Activated CD4-positive, alpha-beta memory T cell treated with anti-CD3 and anti-CD28 coated beads for 36 hours (primary cell): ENCODE results near the gene RECQL5. TPM values are rescaled to one million over a fixed set of nuclear protein-coding genes. Genes with fewer than 3 reads are reported as not detected.
"Not testable (repeated sequence)": the region's sequence is repeated elsewhere in the genome, so short reads cannot be mapped to it uniquely, and the experiment has no call there.

Experiments
- CTCF ChIA-PET: fragments of 350-600 bp; sonication (Branson Sonifier 250); formaldehyde crosslinking; loops from one replicate; lab custom pipeline; 2021; ENCODE audit warnings: antibody characterized with exemption, inconsistent platforms; lab: Charles Lee
- POLR2A ChIA-PET: fragments of 350-600 bp; sonication (Branson Sonifier 250); formaldehyde crosslinking; loops from one replicate; lab custom pipeline; 2021; ENCODE audit warnings: antibody characterized with exemption; lab: Charles Lee
- DNase-seq: peaks from one replicate; pipeline ENCODE4 v3.0.0-alpha.2; 2020
- H3K27ac Mint-ChIP-seq: one replicate; pipeline ENCODE4 v1.8.0; 2021; ENCODE audit warnings: mixed read lengths
- H3K27me3 Mint-ChIP-seq: one replicate; pipeline ENCODE4 v1.8.0; 2021; ENCODE audit warnings: mixed read lengths
- H3K36me3 Mint-ChIP-seq: one replicate; pipeline ENCODE4 v1.8.0; 2021; ENCODE audit warnings: mixed read lengths
- H3K4me1 Mint-ChIP-seq: one replicate; pipeline ENCODE4 v1.8.0; 2021; ENCODE audit warnings: low read depth, mixed read lengths
- H3K4me3 Mint-ChIP-seq: one replicate; pipeline ENCODE4 v1.8.0; 2021; ENCODE audit warnings: mild to moderate bottlenecking, mixed read lengths
- H3K9me3 Mint-ChIP-seq: one replicate; pipeline ENCODE4 v1.8.0; 2021; ENCODE audit warnings: mixed read lengths
- intact Hi-C: fragments of 100-400 bp; cut with micrococcal nuclease; formaldehyde crosslinking; loops from one replicate; pipeline ENCODE4 v1.15.1; 2023
- total RNA-seq, 2 experiments: library from RNA; stranded (reverse); gene quantifications; one replicate each; pipeline ENCODE4 v1.2.3, GENCODE V29; 2021

Gene RECQL5
- total RNA-seq, 2 experiments from 2014 or later, result 27.7 to 31.3 TPM

GRCh38 chr17:75638039-75638438 is 28.9 kb downstream of the RECQL5 start:
- H3K4me3 Mint-ChIP-seq, H3K4me1 Mint-ChIP-seq, intact Hi-C loops, H3K27me3 Mint-ChIP-seq, DNase-seq, H3K36me3 Mint-ChIP-seq, H3K9me3 Mint-ChIP-seq, H3K27ac Mint-ChIP-seq, POLR2A ChIA-PET: not testable (repeated sequence)
- CTCF ChIA-PET, result interaction anchor here (0.6 to 19.5 kb wide), 2 partner anchors 111 to 612 kb away, joined by 3 to 438 read pairs; no protein-coding TSS in a partner anchor

- H3K9me3 Mint-ChIP-seq, result no peaks in the 10 kb centered on the region
- no peaks in the 10 kb centered on the region for H3K27me3 Mint-ChIP-seq
- no peaks in the 10 kb centered on the region for H3K36me3 Mint-ChIP-seq
- H3K27ac Mint-ChIP-seq, result no peak overlapping the region
- no peak overlapping the region for H3K4me3 Mint-ChIP-seq
- CTCF ChIA-PET, result interaction anchor here (19.5 kb wide), 1 partner anchor 111 kb away, joined by 438 read pairs; no protein-coding TSS in a partner anchor
- no peaks in the 10 kb centered on the region for H3K4me1 Mint-ChIP-seq
- intact Hi-C loops, result no loop called here
- no peak for DNase-seq
- POLR2A ChIA-PET, result no interaction called here
Measured at GRCh38 chr17:75637551-75637950, 29.4 kb downstream of the RECQL5 start.

GRCh38 chr17:75637143-75637538 is 29.8 kb downstream of the RECQL5 start:
- Mint-ChIP-seq H3K27me3 (no peaks in the 10 kb centered on the region), H3K4me3 (no peak overlapping the region), H3K36me3 (no peaks in the 10 kb centered on the region), H3K4me1 (no peaks in the 10 kb centered on the region), H3K9me3 (no peaks in the 10 kb centered on the region), H3K27ac (no peak overlapping the region)
- ChIA-PET POLR2A (no interaction called here), CTCF (interaction anchor here (19.5 kb wide), 1 partner anchor 112 kb away, joined by 438 read pairs; no protein-coding TSS in a partner anchor)
- intact Hi-C loops, result no loop called here
- no peak for DNase-seq

- no peak overlapping the region for H3K4me3 Mint-ChIP-seq
Measured at GRCh38 chr17:75636381-75637142, 30.4 kb downstream of the RECQL5 start.

GRCh38 chr17:75635610-75636202 is 31.2 kb downstream of the RECQL5 start:
- H3K27me3 Mint-ChIP-seq, result no peaks in the 10 kb centered on the region
- no peaks in the 10 kb centered on the region for H3K4me1 Mint-ChIP-seq
- no peaks in the 10 kb centered on the region for H3K36me3 Mint-ChIP-seq
- no peak overlapping the region for H3K4me3 Mint-ChIP-seq
- no peaks in the 10 kb centered on the region for H3K9me3 Mint-ChIP-seq
- intact Hi-C loops, result no loop called here
- no peak overlapping the region for H3K27ac Mint-ChIP-seq
- ChIA-PET POLR2A (no interaction called here), CTCF (interaction anchor here (0.7 to 19.5 kb wide), 5 partner anchors 9 to 220 kb away, joined by 3 to 438 read pairs (median 69); partner anchors contain the start of gene WBP2)
- no peak for DNase-seq

More at GRCh38 chr17:75636381-75637142, 30.4 kb downstream of the RECQL5 start:
- intact Hi-C loops, result no loop called here
- POLR2A ChIA-PET, result no interaction called here
- H3K27me3 Mint-ChIP-seq, result no peaks in the 10 kb centered on the region
- H3K4me1 Mint-ChIP-seq, result no peaks in the 10 kb centered on the region
- no peaks in the 10 kb centered on the region for H3K36me3 Mint-ChIP-seq
- H3K27ac Mint-ChIP-seq, result no peak overlapping the region
- no peak for DNase-seq
- CTCF ChIA-PET, result interaction anchor here (19.5 kb wide), 1 partner anchor 112 kb away, joined by 438 read pairs; no protein-coding TSS in a partner anchor
- no peaks in the 10 kb centered on the region for H3K9me3 Mint-ChIP-seq

- Mint-ChIP-seq H3K27ac (no peak overlapping the region), H3K4me1 (no peaks in the 10 kb centered on the region), H3K9me3 (no peaks in the 10 kb centered on the region), H3K4me3 (no peak overlapping the region), H3K36me3 (no peaks in the 10 kb centered on the region), H3K27me3 (no peaks in the 10 kb centered on the region)
- ChIA-PET CTCF (interaction anchor here (0.9 to 19.5 kb wide), 5 partner anchors 9 to 221 kb away, joined by 3 to 438 read pairs (median 69); partner anchors contain the start of gene WBP2), POLR2A (no interaction called here)
- intact Hi-C loops, result no loop called here
- no peak for DNase-seq
Measured at GRCh38 chr17:75634754-75635609, 32.0 kb downstream of the RECQL5 start.

GRCh38 chr17:75634376-75634740 is 32.6 kb downstream of the RECQL5 start:
- Mint-ChIP-seq H3K36me3 (no peaks in the 10 kb centered on the region), H3K4me1 (no peaks in the 10 kb centered on the region), H3K27ac (no peak overlapping the region), H3K27me3 (no peaks in the 10 kb centered on the region), H3K4me3 (no peak overlapping the region), H3K9me3 (no peaks in the 10 kb centered on the region)
- no peak for DNase-seq
- CTCF ChIA-PET, result interaction anchor here (0.7 to 19.5 kb wide), 21 partner anchors 10 to 353 kb away, joined by 3 to 438 read pairs (median 8); a partner anchor contains a TSS
- intact Hi-C loops, result no loop called here
- POLR2A ChIA-PET, result no interaction called here

- POLR2A ChIA-PET, result interaction anchor here (0.6 to 1.7 kb wide), 2 partner anchors 114 to 635 kb away, joined by 4 to 6 read pairs; no protein-coding TSS in a partner anchor
- intact Hi-C loops, result loop anchor here (1.0 to 2.0 kb wide), 3 partner anchors 113 to 207 kb away; no protein-coding TSS in a partner anchor
- H3K27ac Mint-ChIP-seq, result no peak overlapping the region
- DNase-seq, result peak; percentile 65
- H3K27me3 Mint-ChIP-seq, result no peaks in the 10 kb centered on the region
- no peaks in the 10 kb centered on the region for H3K9me3 Mint-ChIP-seq
- H3K36me3 Mint-ChIP-seq, result no peaks in the 10 kb centered on the region
- H3K4me1 Mint-ChIP-seq, result no peaks in the 10 kb centered on the region
- no peak overlapping the region for H3K4me3 Mint-ChIP-seq
- CTCF ChIA-PET, result interaction anchor here (0.6 to 19.5 kb wide), 53 partner anchors 11 to 621 kb away, joined by 3 to 438 read pairs (median 5); partner anchors contain the start of genes GALK1, GRB2, MRPL58 and RECQL5
Measured at GRCh38 chr17:75633486-75634375, 33.2 kb downstream of the RECQL5 start.

- Mint-ChIP-seq H3K4me3 (no peak within 1 kb of the TSS), H3K27me3 (no peaks in the 10 kb centered on the region), H3K9me3 (no peaks in the 10 kb centered on the region), H3K4me1 (no peaks in the 10 kb centered on the region), H3K36me3 (no peaks in the 10 kb centered on the region), H3K27ac (no peak within 1 kb of the TSS)
- intact Hi-C loops, result loop anchor here (1.0 to 2.0 kb wide), 3 partner anchors 114 to 206 kb away; no protein-coding TSS in a partner anchor
- POLR2A ChIA-PET, result interaction anchor here (0.6 to 1.7 kb wide), 3 partner anchors 115 to 634 kb away, joined by 3 to 6 read pairs (median 4); partner anchors contain the start of gene WBP2
- CTCF ChIA-PET, result interaction anchor here (0.6 to 19.5 kb wide), 63 partner anchors 11 to 984 kb away, joined by 3 to 438 read pairs (median 5); partner anchors contain the start of genes GALK1, GRB2, MRPL58 and RECQL5
- DNase-seq, result peak; percentile 87
Measured at GRCh38 chr17:75632863-75633485, 34.0 kb downstream of the RECQL5 start, which contains the start of gene SMIM5. SMIM5 (plus strand) TSS chr17:75633434; CDS start chr17:75640202, 6,768 bp downstream.

GRCh38 chr17:75632428-75632827 is 34.5 kb downstream of the RECQL5 start:
- Mint-ChIP-seq H3K36me3 (no peaks in the 10 kb centered on the region), H3K9me3 (no peaks in the 10 kb centered on the region), H3K4me3 (no peak overlapping the region), H3K4me1 (no peaks in the 10 kb centered on the region), H3K27me3 (no peaks in the 10 kb centered on the region), H3K27ac (no peak overlapping the region)
- CTCF ChIA-PET, result interaction anchor here (0.6 to 19.5 kb wide), 53 partner anchors 10 to 985 kb away, joined by 3 to 438 read pairs (median 5); partner anchors contain the start of genes GALK1, GRB2, MRPL58 and RECQL5
- intact Hi-C loops, result loop anchor here (2.0 kb wide), 2 partner anchors 114 to 206 kb away; no protein-coding TSS in a partner anchor
- POLR2A ChIA-PET, result interaction anchor here (0.8 to 1.7 kb wide), 2 partner anchors 115 to 223 kb away, joined by 3 to 6 read pairs; partner anchors contain the start of gene WBP2
- DNase-seq, result no peak
